DND-41 (cell line): Measurements from ENCODE around the gene ZNF841.

ENCODE experiments used
- CTCF ChIP-seq: IDR thresholded peaks from 2 replicates; pipeline ENCODE4 v1.5.1; 2012; ENCODE audit warnings: borderline replicate concordance, low read length, moderate library complexity, mild to moderate bottlenecking; ENCODE audit not compliant: poor library complexity, severe bottlenecking; ENCODE audit errors: extremely low read depth
- EZH2 ChIP-seq: IDR thresholded peaks from 3 replicates; pipeline ENCODE4 v1.6.1; 2012; ENCODE audit warnings: borderline replicate concordance, low read depth, mild to moderate bottlenecking, moderate library complexity, low read length, inconsistent platforms; ENCODE audit not compliant: severe bottlenecking

- no peak for TF ChIP-seq CTCF
- no peak for TF ChIP-seq EZH2
These were observed 20.0 kb upstream of the ZNF841 start for GRCh38 chr19:52115526-52116053.
